Measurements from ENCODE around the gene TAOK2. TPM values are rescaled to one million over a fixed set of nuclear protein-coding genes. Genes with fewer than 3 reads are reported as not detected.
A peak's percentile ranks its signal among the peaks of the same experiment; 100 is the strongest.
"Not testable (repeated sequence)": the region's sequence is repeated elsewhere in the genome, so short reads cannot be mapped to it uniquely, and the experiment has no call there.

The TAOK2 gene
- total RNA-seq: 10 to 100 TPM; 34.9 to 44.0 TPM

DNA sequence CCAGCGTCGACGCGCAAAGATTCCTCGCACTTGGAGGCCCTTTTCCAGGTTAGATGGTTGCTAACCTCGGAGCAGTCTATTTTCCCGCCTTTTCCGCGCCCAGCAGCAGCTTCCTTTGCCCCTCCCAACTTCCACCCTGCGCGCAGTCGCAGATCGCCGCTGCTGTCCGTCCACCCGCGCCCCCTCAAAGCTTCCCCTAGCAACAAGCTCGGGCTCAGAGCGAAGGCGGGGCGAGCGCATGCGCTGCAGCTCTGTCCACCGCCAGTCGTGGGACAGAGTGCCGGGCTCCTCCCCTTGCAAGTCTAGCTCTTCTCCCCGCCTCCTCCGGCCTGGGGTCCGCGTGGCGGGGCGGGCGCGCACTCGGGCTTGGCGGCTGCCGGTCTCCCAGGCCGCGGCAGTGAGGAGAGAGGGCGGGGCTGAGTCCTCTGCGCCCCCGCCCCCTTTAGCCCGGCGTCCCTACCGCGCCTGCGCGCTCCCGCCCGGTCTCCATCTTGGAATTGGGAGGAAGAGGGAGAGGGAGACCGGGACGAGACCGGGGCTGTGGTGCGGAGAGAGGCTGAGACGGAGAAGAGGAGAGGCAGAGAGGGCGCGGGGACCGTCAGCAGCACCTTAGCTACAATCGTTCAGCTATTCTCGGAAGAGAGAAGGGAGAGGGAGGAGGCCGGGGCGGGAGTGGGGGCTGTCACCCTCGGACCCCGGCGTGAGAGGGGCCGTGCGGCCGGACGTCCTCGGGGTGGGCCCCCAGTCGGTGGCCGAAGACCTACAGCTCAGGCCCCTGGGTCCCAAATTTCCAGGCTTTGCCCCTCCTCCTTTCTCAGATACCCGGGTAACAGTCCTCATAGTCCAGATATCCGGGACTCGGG is at the start of gene TAOK2:
Gene TAOK2, plus strand, starts transcription at position 485 of the 863 bp plus-strand sequence. CDS start 3,905 bp downstream, outside the sequence.
- Mint-ChIP-seq H3K4me3 (peak within 1 kb of the TSS; percentile 95), H3K4me1 (peaks cover 24% of the 10 kb centered on the region), H3K27me3 (no peaks in the 10 kb centered on the region), H3K9me3 (no peaks in the 10 kb centered on the region), H3K27ac (peak within 1 kb of the TSS; percentile 93), H3K36me3 (ENCODE audit: low read depth) (peaks cover 42% of the 10 kb centered on the region)
- ATAC-seq (replicated peaks): peak; percentile 98

DNA sequence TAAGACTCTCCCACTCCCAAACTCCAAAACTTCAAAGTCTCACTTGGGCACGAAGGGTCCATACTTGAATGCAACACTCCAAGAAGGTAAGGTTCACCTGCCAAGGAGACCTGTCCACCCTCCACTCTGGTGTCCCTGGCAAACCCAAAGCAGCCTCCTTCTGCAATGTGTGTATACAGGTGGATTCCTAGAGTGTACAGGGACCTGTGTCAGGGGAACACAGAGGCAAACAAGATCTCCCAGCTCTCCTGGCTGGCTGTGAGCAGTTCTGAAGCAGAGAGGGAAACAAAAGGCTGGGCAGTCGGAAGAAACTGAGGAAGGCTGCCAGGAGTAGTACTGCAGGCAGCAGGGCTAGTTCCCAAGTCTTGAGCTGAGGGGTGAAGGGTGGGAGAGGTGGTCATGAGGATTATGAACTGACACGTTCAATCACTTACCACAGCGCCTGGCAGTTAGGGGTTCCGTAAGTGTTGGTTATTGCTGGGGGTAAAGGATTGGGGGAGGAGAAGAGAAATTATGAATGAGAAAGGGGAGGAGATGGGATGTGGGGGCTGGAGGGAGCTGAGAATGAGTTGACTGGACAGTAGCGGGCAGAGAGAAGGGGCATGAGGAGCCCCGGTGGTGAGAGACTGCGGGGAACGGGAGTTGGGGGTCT is 48.4 kb upstream of the TAOK2 start:
- peak; percentile 2 for ATAC-seq (replicated peaks)
- Mint-ChIP-seq H3K4me1 (peaks cover 14% of the 10 kb centered on the region), H3K27me3 (no peaks in the 10 kb centered on the region), H3K36me3 (ENCODE audit: low read depth) (peaks cover 54% of the 10 kb centered on the region), H3K9me3 (no peaks in the 10 kb centered on the region), H3K4me3 (peak overlapping the region; percentile 97), H3K27ac (peak overlapping the region; percentile 97)

DNA sequence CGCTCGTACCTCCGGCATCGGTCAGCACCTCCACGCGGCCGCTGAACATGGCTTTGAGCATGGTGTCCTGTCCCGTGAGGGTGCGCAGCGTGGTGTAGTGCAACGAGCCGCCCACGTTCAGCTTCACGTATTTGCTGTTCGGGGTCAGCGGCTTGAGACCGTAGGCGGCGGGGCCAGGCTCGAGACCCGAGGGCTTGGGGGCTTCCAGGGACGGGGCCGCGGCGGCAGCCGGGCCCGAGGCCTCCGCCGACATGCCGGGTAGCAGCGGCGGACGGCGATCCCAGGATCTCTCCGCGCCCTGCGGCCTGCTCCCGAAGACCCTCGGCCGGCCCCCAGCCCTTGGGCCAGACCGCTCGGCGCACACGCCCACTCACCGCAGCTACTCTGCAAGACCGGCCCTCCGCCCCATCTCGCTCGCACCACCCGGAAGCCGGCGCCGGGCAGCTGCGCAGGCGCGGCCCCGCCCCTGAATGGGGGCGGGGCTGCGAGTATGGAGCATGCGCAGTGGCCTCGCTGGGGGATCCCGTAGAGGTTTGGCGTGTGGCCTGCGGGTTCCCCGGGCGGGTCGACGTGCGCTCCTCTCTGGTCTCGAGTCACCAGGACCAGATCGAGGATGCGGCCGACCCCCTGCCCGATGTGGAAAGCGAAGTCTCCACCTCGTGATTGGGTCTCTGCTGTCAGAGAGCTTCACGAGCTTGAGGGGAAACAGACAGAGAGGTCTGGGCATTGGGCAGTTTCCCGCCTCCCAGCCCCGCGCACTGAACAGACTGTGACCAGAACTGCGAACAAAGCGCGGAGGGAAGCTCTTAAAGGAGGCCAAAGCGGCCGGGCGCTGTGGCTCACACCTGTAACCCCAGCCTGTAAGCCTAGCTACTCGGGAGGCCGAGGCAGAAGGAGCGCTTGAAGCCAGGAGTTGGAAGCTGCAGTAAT is 47.6 kb upstream of the TAOK2 start, which contains the start of gene KCTD13:
Gene KCTD13, minus strand, starts transcription at position 446 of the 930 bp plus-strand sequence. Its CDS starts 193 bp downstream, at position 253.
- H3K36me3 Mint-ChIP-seq (ENCODE audit: low read depth): peaks cover 46% of the 10 kb centered on the region
- peaks cover 14% of the 10 kb centered on the region for H3K4me1 Mint-ChIP-seq
- H3K9me3 Mint-ChIP-seq: no peaks in the 10 kb centered on the region
- no peaks in the 10 kb centered on the region for H3K27me3 Mint-ChIP-seq
- H3K4me3 Mint-ChIP-seq: peak within 1 kb of the TSS; percentile 97
- H3K27ac Mint-ChIP-seq: peak within 1 kb of the TSS; percentile 97
- peak; percentile 95 for ATAC-seq (replicated peaks)

DNA sequence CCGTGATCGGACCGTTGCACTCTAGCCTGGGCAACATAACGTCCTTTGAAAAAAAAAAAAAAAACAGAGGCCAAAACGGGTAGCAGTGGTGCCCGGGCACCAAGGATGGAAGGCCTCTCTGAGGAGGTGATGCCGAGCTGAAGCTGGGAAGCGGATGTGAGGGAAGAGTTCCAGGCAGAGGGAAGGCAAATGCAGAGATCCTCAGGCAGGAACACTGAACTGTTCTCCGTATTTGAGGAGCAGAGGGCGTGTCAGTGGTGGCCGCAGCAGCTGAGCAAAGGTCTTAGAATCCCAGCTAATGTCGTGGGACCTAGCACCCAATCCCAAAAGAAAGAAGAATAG is 47.0 kb upstream of the TAOK2 start:
- peak overlapping the region; percentile 97 for H3K4me3 Mint-ChIP-seq
- H3K4me1 Mint-ChIP-seq: peaks cover 14% of the 10 kb centered on the region
- ATAC-seq (replicated peaks): no peak

DNA sequence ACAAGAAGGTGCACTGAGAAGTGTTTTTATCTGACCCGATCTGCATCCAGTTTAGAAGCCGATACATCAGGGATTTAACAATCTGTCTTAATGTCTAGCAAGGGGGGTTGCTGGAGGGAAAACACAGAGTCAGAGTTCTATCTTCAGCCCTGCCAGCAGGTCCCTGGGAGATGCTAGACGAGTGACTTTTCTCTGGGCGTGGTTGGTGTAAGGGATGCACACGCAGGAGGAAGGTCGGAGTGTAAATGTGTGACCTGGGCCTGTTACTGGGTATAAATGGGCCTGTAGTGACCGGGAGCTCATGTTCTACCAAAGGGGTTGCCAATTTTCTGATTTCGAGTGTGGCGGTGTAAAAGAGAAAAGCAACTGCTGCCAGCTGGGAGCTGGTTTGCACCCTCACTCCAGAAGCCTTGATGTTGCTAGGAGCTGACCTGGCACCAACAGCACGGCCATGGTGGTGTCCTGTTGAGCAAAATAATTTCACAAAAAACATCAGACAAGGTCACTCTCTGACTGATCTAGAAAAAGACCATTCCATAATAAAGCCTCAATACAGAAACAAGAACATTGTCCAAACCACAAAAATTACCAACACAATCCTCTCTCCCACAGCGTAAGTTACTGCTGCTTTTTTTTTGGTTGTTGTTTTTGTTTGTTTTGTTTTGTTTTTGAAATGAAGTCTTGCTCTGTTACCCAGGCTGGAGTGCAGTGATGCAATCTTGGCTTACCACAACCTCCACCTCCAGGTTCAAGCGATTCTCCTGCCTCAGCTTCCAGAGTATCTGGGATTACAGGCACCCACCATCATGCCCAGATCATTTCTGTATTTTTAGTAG is 46.4 kb upstream of the TAOK2 start:
- peak overlapping the region; percentile 96 for H3K27ac Mint-ChIP-seq
- H3K27me3 Mint-ChIP-seq: no peaks in the 10 kb centered on the region
- H3K4me3 Mint-ChIP-seq: peak overlapping the region; percentile 97
- ATAC-seq (replicated peaks): no peak
- no peaks in the 10 kb centered on the region for H3K9me3 Mint-ChIP-seq
- peaks cover 34% of the 10 kb centered on the region for H3K36me3 Mint-ChIP-seq (ENCODE audit: low read depth)
- peaks cover 14% of the 10 kb centered on the region for H3K4me1 Mint-ChIP-seq

More for the DNA sequence above, 47.0 kb upstream of the TAOK2 start:
- Mint-ChIP-seq H3K27me3 (no peaks in the 10 kb centered on the region), H3K9me3 (no peaks in the 10 kb centered on the region), H3K36me3 (ENCODE audit: low read depth) (peaks cover 40% of the 10 kb centered on the region), H3K27ac (peak overlapping the region; percentile 96)

DNA sequence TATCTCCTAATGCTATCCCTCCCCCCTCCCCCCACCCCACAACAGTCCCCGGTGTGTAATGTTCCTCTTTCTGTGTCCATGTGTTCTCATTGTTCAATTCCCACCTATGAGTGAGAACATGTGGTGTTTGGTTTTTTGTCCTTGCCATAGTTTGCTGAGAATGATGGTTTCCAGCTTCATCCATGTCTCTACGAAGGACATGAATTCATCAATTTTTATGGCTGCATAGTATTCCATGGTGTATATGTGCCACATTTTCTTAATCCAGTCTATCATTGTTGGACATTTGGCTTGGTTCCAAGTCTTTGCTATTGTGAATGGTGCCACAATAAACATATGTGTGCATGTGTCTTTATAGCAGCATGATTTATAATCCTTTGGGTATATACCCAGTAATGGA is 41.9 kb upstream of the TAOK2 start:
- not testable (repeated sequence) for H3K27ac Mint-ChIP-seq; ATAC-seq (replicated peaks); H3K9me3 Mint-ChIP-seq; H3K4me3 Mint-ChIP-seq; H3K4me1 Mint-ChIP-seq; H3K27me3 Mint-ChIP-seq; H3K36me3 Mint-ChIP-seq (ENCODE audit: low read depth)

DNA sequence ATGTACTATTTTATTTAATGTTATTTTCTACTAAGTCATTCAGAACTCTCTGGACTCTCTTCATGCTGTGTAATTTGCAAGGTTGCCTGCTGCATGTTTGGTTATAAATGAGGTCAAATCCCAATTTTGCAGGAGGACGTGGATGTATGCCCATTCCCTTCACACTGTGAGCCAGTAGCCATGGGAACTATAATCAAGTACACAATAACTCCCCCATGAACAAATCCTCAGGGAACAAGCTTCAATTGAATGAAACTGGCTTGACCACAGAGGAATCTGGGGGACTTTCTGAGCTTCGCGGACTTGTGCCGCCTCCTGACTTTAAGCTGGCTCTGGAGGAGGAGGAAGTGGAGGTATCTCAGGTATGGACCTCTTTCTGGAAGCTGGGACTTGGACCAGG is 33.0 kb upstream of the TAOK2 start:
- no peak for ATAC-seq (replicated peaks)
- peaks cover 5% of the 10 kb centered on the region for H3K4me1 Mint-ChIP-seq

DNA sequence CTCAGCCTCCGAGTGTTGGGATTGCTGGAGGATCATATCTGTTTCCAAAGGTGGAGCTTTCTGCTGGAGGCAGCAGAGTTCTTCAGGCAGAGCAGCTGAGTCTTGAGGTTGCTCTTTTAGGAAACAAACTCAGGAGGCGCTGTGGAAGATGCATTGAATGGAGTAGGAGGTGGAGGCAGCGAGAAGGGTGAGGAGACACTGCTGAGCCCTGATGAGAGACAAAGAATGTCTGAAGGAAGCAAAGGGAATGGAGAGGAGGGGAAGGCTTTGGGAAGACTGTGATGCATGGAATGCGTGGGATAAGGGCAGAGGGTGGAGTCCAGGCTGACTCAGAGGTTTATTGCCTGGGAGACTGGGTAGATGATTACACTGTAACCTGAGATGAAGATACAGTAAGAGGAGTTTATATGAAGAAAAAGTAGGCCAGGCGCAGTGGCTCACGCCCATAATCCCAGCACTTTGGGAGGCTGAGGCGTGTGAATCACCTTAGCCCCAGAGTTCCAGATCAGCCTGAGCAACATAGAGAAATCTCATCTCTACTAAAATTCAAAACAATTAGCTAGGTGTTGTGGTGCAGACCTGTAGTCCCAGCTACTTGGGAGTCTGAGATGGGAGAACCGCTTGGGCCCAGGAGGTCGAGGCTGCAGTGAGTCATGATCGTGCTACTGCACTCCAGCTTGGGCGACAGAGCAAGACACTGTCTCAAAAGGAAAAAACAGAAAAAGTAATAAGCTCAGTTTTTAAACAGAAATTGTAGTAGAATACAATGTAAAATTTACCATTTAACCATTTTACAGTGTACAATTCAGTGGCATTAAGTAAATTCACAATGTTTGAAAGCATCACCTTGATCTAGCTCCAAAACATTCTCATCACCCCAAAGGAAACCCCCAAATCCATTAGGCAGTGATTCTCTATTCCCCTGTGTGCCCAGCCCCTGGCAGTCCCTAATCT is 29.5 kb upstream of the TAOK2 start:
- H3K36me3 Mint-ChIP-seq (ENCODE audit: low read depth): no peaks in the 10 kb centered on the region
- no peaks in the 10 kb centered on the region for H3K9me3 Mint-ChIP-seq
- no peak for ATAC-seq (replicated peaks)
- H3K4me1 Mint-ChIP-seq: peaks cover 5% of the 10 kb centered on the region
- no peak overlapping the region for H3K4me3 Mint-ChIP-seq
- peak overlapping the region; percentile 44 for H3K27ac Mint-ChIP-seq
- peaks cover 4% of the 10 kb centered on the region for H3K27me3 Mint-ChIP-seq

More for the DNA sequence above, 33.0 kb upstream of the TAOK2 start:
- Mint-ChIP-seq H3K27ac (no peak overlapping the region), H3K9me3 (no peaks in the 10 kb centered on the region), H3K4me3 (no peak overlapping the region), H3K27me3 (peaks cover 11% of the 10 kb centered on the region), H3K36me3 (ENCODE audit: low read depth) (no peaks in the 10 kb centered on the region)

DNA sequence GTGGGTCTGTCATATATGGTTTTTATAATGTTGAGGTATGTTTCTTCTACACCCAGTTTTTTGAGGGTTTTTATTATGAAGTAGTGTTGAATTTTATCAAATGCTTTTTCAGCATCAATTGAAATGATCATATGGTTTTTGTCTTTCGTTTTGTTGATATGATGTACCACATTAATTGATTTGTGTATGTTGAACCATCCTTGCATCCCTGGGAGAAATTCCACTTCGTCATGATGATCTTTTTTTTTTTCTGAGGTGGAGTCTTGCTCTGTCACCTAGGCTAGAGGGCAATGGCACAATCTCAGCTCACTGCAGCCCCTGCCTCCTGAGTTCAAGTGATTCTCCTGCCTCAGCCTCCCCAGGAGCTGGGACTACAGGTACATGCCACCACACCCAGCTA is 25.8 kb upstream of the TAOK2 start:
- H3K4me1 Mint-ChIP-seq: peaks cover 5% of the 10 kb centered on the region
- no peak overlapping the region for H3K4me3 Mint-ChIP-seq
- no peaks in the 10 kb centered on the region for H3K27me3 Mint-ChIP-seq
- H3K27ac Mint-ChIP-seq: no peak overlapping the region
- ATAC-seq (replicated peaks): no peak
- H3K9me3 Mint-ChIP-seq: peaks cover 4% of the 10 kb centered on the region
- no peaks in the 10 kb centered on the region for H3K36me3 Mint-ChIP-seq (ENCODE audit: low read depth)

DNA sequence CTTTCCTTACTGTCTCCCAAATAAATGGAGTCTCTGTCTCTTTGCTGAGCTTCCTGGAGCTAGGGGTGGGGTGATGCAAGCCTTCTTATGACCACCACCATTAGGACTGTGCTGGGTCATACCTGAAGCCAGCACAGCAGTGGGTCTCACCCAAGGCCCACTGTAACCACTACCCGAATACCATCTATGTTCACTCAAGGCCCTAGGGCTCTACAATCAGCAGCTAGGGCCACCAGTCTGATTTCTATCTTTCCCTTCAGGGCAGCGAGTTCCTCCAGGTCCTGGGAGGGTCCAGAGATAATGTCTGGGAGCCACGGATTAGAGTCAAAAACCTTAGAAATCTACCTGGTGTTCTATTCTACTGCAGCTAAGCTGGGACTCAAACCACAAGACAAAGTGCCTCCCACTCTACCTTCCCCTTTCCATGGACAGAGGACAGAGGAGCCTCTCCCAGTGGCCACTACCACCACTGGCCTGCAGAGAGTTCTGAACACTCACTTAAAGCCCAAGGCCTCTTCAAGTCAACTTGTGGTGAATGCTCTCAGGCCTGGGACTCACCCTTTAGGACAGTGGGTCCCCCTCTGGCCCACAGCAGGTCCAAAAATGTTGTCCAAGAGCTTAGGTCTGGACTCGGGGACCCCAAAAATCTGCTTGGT is 22.7 kb upstream of the TAOK2 start:
- no peak for ATAC-seq (replicated peaks)
- Mint-ChIP-seq H3K36me3 (ENCODE audit: low read depth) (no peaks in the 10 kb centered on the region), H3K4me1 (no peaks in the 10 kb centered on the region), H3K27me3 (no peaks in the 10 kb centered on the region), H3K27ac (no peak overlapping the region), H3K4me3 (no peak overlapping the region), H3K9me3 (peaks cover 4% of the 10 kb centered on the region)

DNA sequence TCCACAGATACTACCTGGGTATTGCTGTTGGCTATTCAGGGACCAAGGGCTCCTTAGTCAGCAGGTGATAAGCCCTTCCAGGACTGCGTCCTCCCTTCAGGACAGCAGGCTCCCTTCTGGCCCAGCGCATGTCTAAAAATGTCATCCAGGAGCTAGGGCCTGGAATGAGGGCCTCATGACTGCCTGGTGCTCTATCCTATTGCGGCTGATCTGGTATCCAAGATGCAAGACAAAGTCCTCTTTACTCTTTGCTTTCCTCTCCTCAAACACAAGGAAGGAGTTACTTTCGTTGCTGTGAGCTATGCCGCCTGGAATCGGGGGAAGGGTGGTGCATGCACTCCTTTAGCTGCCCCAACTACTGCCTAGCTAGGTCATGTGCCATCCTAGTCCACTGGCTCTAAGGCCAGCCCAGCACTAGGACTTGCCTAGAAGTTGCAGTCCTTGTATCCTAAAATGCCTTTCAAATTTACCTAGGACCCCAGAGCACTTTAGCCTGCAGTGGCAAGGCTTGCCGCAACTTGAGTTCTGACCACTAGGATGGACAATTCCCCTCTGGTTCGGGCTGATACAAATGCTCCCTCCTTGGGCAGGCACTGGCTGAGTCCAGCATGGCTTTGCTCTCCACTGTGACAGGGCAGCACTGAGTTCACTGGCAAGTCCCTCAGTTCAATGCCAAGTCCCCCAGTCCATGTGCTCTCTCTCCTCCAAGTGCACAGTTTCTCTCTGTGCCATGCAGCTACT is 21.9 kb upstream of the TAOK2 start:
- no peaks in the 10 kb centered on the region for H3K4me1 Mint-ChIP-seq
- no peak overlapping the region for H3K4me3 Mint-ChIP-seq
- peaks cover 4% of the 10 kb centered on the region for H3K9me3 Mint-ChIP-seq
- no peaks in the 10 kb centered on the region for H3K36me3 Mint-ChIP-seq (ENCODE audit: low read depth)
- H3K27me3 Mint-ChIP-seq: no peaks in the 10 kb centered on the region
- H3K27ac Mint-ChIP-seq: no peak overlapping the region
- no peak for ATAC-seq (replicated peaks)

DNA sequence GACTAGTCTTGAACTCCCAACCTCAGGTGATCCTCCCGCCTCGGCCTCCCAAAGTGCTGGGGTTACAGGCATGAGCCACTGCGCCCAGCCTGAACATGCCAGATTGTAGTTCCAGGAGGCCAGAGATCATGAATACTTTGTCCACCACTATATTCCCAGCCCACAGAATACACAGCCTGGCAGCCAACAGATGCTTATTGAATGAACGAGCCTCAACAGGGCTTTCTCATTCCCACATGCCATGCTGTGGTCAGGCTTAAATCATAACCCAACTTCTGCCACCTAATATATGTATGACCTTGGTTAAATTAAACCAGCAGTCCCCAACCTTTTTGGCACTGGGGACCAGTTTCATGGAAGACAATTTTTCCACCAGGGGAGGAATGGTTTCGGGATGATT is 14.9 kb upstream of the TAOK2 start:
- Mint-ChIP-seq H3K4me1 (peaks cover 17% of the 10 kb centered on the region), H3K27me3 (no peaks in the 10 kb centered on the region), H3K9me3 (no peaks in the 10 kb centered on the region), H3K4me3 (no peak overlapping the region), H3K36me3 (ENCODE audit: low read depth) (peaks cover 7% of the 10 kb centered on the region), H3K27ac (no peak overlapping the region)
- no peak for ATAC-seq (replicated peaks)

Measured in activated T-helper 17 cell treated with anti-CD3 and anti-CD28 coated beads, Interleukin-2, amount 50 U/mL, for 72 hours (primary cell).